SK-N-MC (cell line): ENCODE results near the gene DAZAP1.

ENCODE experiments used
- EZH2 ChIP-seq: fragments of 200-600 bp; sonication (generic); IDR thresholded peaks from one replicate; pipeline ENCODE4 v1.6.1; 2017; ENCODE audit warnings: antibody characterized with exemption
- FOXP2 ChIP-seq: optimal IDR thresholded peaks from 2 replicates; pipeline ENCODE3; 2011; ENCODE audit warnings: mild to moderate bottlenecking, moderate library complexity; ENCODE audit not compliant: insufficient read depth; ENCODE audit errors: extremely low read length, control extremely low read depth
- POLR2AphosphoS5 ChIP-seq: IDR thresholded peaks from 2 replicates; pipeline ENCODE4 v1.6.1; 2012; ENCODE audit warnings: mild to moderate bottlenecking, low read depth, low read length, borderline replicate concordance

- TF ChIP-seq POLR2AphosphoS5 (no peak; the same call in 1 of the 2 replicates), EZH2 (no peak), FOXP2 (no peak)
Measured at GRCh38 chr19:1473085-1473851, 65.9 kb downstream of the DAZAP1 start.
